GM23338 (cell line): Measurements from ENCODE around the gene PPP6R3. TPM values are rescaled to one million over a fixed set of nuclear protein-coding genes. Genes with fewer than 3 reads are reported as not detected.

Experiments
- ATAC-seq: fragments of 200-7000 bp; cut with Tn5 transposase; 3 replicates; pipeline ENCODE4 v1.9.1; 2020
- DNase-seq: peaks from one replicate; pipeline ENCODE4 v3.0.0-alpha.2; 2015; ENCODE audit warnings: low spot score
- H2AFZ ChIP-seq: fragments of 200-600 bp; sonication (generic); 2 replicates; pipeline ENCODE4 v1.8.0; 2016; ENCODE audit warnings: antibody characterized with exemption, mild to moderate bottlenecking, moderate library complexity
- H3F3A ChIP-seq: fragments of 200-600 bp; sonication (generic); replicated peaks from 2 replicates; pipeline ENCODE4 v1.8.0; 2017; ENCODE audit warnings: antibody characterized with exemption, mixed run types, low read depth
- H3K27ac ChIP-seq: fragments of 200-600 bp; sonication (generic); 2 replicates; pipeline ENCODE4 v1.6.1; 2016; ENCODE audit warnings: low read depth
- H3K27me3 ChIP-seq: fragments of 200-600 bp; sonication (generic); 2 replicates; pipeline ENCODE4 v1.8.0; 2016; ENCODE audit warnings: mild to moderate bottlenecking, mixed run types, moderate library complexity; ENCODE audit not compliant: insufficient read depth
- H3K36me3 ChIP-seq: fragments of 200-600 bp; sonication (generic); 2 replicates; pipeline ENCODE4 v1.8.0; 2016; ENCODE audit warnings: mild to moderate bottlenecking; ENCODE audit not compliant: insufficient read depth
- H3K4me1 ChIP-seq: fragments of 200-600 bp; sonication (generic); 2 replicates; pipeline ENCODE4 v1.8.0; 2016; ENCODE audit warnings: mild to moderate bottlenecking, moderate library complexity; ENCODE audit not compliant: insufficient read depth
- H3K4me2 ChIP-seq: fragments of 200-600 bp; sonication (generic); 2 replicates; pipeline ENCODE4 v1.7.1; 2017; ENCODE audit warnings: mixed run types
- H3K4me3 ChIP-seq: fragments of 200-600 bp; sonication (generic); 2 replicates; pipeline ENCODE4 v1.6.1; 2016; ENCODE audit warnings: mixed run types
- H3K79me2 ChIP-seq: fragments of 200-600 bp; sonication (generic); replicated peaks from 2 replicates; pipeline ENCODE4 v1.8.0; 2017; ENCODE audit warnings: mild to moderate bottlenecking; ENCODE audit not compliant: insufficient read depth
- H3K9me2 ChIP-seq: fragments of 200-600 bp; sonication (generic); 2 replicates; pipeline ENCODE4 v1.8.0; 2017; ENCODE audit not compliant: insufficient read depth
- H4K20me1 ChIP-seq: fragments of 200-600 bp; sonication (generic); replicated peaks from 2 replicates; pipeline ENCODE4 v1.8.0; 2017; ENCODE audit warnings: mild to moderate bottlenecking; ENCODE audit not compliant: insufficient read depth
- H3K27ac Mint-ChIP-seq: 2 replicates; pipeline ENCODE4 v1.8.0; 2020; ENCODE audit warnings: inconsistent platforms, mild to moderate bottlenecking, moderate library complexity, mixed read lengths
- H3K27me3 Mint-ChIP-seq: 3 replicates; pipeline ENCODE4 v1.8.0; 2022; ENCODE audit warnings: low read depth, mild to moderate bottlenecking, moderate library complexity, mixed read lengths, inconsistent platforms; ENCODE audit not compliant: insufficient read depth, poor library complexity
- H3K36me3 Mint-ChIP-seq: 3 replicates; pipeline ENCODE4 v1.8.0; 2021; ENCODE audit warnings: low read depth, mild to moderate bottlenecking, inconsistent platforms, moderate library complexity, mixed read lengths
- H3K4me1 Mint-ChIP-seq: 3 replicates; pipeline ENCODE4 v1.8.0; 2020; ENCODE audit warnings: mild to moderate bottlenecking, inconsistent platforms, mixed read lengths
- H3K4me3 Mint-ChIP-seq: 3 replicates; pipeline ENCODE4 v1.8.0; 2021; ENCODE audit warnings: moderate library complexity, mild to moderate bottlenecking, inconsistent platforms, mixed read lengths
- H3K9me3 Mint-ChIP-seq: 3 replicates; pipeline ENCODE4 v1.8.0; 2020; ENCODE audit warnings: moderate library complexity, mild to moderate bottlenecking, inconsistent platforms, mixed read lengths
- CREB1 ChIP-seq: fragments of 250-450 bp; sonication (Bioruptor Pico); IDR thresholded peaks from 2 replicates; pipeline ENCODE4 v1.5.0; 2020; ENCODE audit warnings: low read depth, mild to moderate bottlenecking, moderate library complexity
- CTCF ChIP-seq, 2 experiments: fragments of 200-600 bp in 1 of 2; sonication (generic) in 1 of 2; conservative IDR thresholded peaks; 2 replicates each; pipeline versions ENCODE4 v1.5.1 to v1.6.1; 2016 to 2017; ENCODE audit warnings: antibody characterized with exemption in 2 of 2, low read depth in 2 of 2, mild to moderate bottlenecking in 2 of 2, moderate library complexity in 1 of 2
- EZH2 ChIP-seq: fragments of 200-600 bp; sonication (generic); IDR thresholded peaks from one replicate; pipeline ENCODE4 v1.8.0; 2017; ENCODE audit warnings: antibody characterized with exemption, mild to moderate bottlenecking, low read depth; ENCODE audit not compliant: unreplicated experiment
- EZH2phosphoT487 ChIP-seq: fragments of 200-600 bp; sonication (generic); IDR thresholded peaks from one replicate; pipeline ENCODE4 v1.8.1; 2018; ENCODE audit warnings: antibody characterized with exemption; ENCODE audit not compliant: unreplicated experiment
- JUNB ChIP-seq: IDR thresholded peaks from one replicate; pipeline ENCODE4 v1.6.1; 2016; ENCODE audit warnings: antibody characterized with exemption; ENCODE audit not compliant: unreplicated experiment
- NANOG ChIP-seq: IDR thresholded peaks from 2 replicates; pipeline ENCODE4 v1.6.1; 2016; ENCODE audit warnings: antibody characterized with exemption, borderline replicate concordance
- POLR2AphosphoS5 ChIP-seq: IDR thresholded peaks from 2 replicates; pipeline ENCODE4 v1.6.1; 2016; ENCODE audit warnings: antibody characterized with exemption, low read depth
- STAT1 ChIP-seq: IDR thresholded peaks from one replicate; pipeline ENCODE4 v1.6.1; 2016; ENCODE audit warnings: antibody characterized with exemption; ENCODE audit not compliant: unreplicated experiment
- ZNF114 ChIP-seq: fragments of 250-450 bp; sonication (Bioruptor Pico); IDR thresholded peaks from 2 replicates; pipeline ENCODE4 v1.5.0; 2020; ENCODE audit warnings: mild to moderate bottlenecking, moderate library complexity
- ZNF331 ChIP-seq: fragments of 250-450 bp; sonication (Bioruptor Pico); IDR thresholded peaks from 2 replicates; pipeline ENCODE4 v1.5.0; 2020; ENCODE audit warnings: low read depth, mild to moderate bottlenecking, moderate library complexity
- ZNF462 ChIP-seq: fragments of 250-450 bp; sonication (Bioruptor Pico); IDR thresholded peaks from 2 replicates; pipeline ENCODE4 v1.5.0; 2020; ENCODE audit warnings: mild to moderate bottlenecking, moderate library complexity
- polyA plus RNA-seq: library from polyadenylated mRNA; unstranded; fragments of >200 nt; fragmentation: Nextera tagmentation; extraction: Ambion mirVana; gene quantifications from 2 replicates; pipeline ENCODE4 v1.2.1, GENCODE V29; 2016
- total RNA-seq: library from RNA; depleted of rRNA; stranded (reverse); fragments of >200 nt; shearing (Covaris generic); gene quantifications from 2 replicates; pipeline ENCODE4 v1.2.3, GENCODE V29; 2014
- TF ChIP-seq, protein P1 (sequence below): IDR thresholded peaks from one replicate; pipeline ENCODE4 v1.6.1; 2018; ENCODE audit warnings: antibody characterized with exemption; ENCODE audit not compliant: unreplicated experiment
- TF ChIP-seq, protein P2 (sequence below): IDR thresholded peaks from 2 replicates; pipeline ENCODE4 v1.6.1; 2016; ENCODE audit warnings: antibody characterized with exemption

PPP6R3 gene
- total and polyA plus RNA-seq, 2 experiments from 2014 or later: 170 to 268 TPM

- Mint-ChIP-seq H3K36me3 (no peaks in the 10 kb centered on the region), H3K27me3 (peaks cover 9% of the 10 kb centered on the region), H3K27ac (no peak overlapping the region), H3K4me3 (no peak overlapping the region), H3K9me3 (no peaks in the 10 kb centered on the region), H3K4me1 (peaks cover 43% of the 10 kb centered on the region)
- Histone ChIP-seq H3K4me1 (peaks cover 25% of the 10 kb centered on the region), H3F3A (no peaks in the 10 kb centered on the region), H3K79me2 (peaks cover 100% of the 10 kb centered on the region), H3K27ac (no peak overlapping the region; the same call in 1 of the 2 replicates), H3K36me3 (no peaks in the 10 kb centered on the region), H4K20me1 (peaks cover 94% of the 10 kb centered on the region), H2AFZ (no peak overlapping the region), H3K4me3 (no peak overlapping the region), H3K4me2 (no peak overlapping the region), H3K27me3 (no peaks in the 10 kb centered on the region), H3K9me2 (no peaks in the 10 kb centered on the region)
- no peak for DNase-seq
- no peak for ATAC-seq
- TF ChIP-seq ZNF114 (CRISPR knock-in tag): no peak
- TF ChIP-seq, protein P1, sequence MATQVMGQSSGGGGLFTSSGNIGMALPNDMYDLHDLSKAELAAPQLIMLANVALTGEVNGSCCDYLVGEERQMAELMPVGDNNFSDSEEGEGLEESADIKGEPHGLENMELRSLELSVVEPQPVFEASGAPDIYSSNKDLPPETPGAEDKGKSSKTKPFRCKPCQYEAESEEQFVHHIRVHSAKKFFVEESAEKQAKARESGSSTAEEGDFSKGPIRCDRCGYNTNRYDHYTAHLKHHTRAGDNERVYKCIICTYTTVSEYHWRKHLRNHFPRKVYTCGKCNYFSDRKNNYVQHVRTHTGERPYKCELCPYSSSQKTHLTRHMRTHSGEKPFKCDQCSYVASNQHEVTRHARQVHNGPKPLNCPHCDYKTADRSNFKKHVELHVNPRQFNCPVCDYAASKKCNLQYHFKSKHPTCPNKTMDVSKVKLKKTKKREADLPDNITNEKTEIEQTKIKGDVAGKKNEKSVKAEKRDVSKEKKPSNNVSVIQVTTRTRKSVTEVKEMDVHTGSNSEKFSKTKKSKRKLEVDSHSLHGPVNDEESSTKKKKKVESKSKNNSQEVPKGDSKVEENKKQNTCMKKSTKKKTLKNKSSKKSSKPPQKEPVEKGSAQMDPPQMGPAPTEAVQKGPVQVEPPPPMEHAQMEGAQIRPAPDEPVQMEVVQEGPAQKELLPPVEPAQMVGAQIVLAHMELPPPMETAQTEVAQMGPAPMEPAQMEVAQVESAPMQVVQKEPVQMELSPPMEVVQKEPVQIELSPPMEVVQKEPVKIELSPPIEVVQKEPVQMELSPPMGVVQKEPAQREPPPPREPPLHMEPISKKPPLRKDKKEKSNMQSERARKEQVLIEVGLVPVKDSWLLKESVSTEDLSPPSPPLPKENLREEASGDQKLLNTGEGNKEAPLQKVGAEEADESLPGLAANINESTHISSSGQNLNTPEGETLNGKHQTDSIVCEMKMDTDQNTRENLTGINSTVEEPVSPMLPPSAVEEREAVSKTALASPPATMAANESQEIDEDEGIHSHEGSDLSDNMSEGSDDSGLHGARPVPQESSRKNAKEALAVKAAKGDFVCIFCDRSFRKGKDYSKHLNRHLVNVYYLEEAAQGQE: no peak
- TF ChIP-seq, protein P2, sequence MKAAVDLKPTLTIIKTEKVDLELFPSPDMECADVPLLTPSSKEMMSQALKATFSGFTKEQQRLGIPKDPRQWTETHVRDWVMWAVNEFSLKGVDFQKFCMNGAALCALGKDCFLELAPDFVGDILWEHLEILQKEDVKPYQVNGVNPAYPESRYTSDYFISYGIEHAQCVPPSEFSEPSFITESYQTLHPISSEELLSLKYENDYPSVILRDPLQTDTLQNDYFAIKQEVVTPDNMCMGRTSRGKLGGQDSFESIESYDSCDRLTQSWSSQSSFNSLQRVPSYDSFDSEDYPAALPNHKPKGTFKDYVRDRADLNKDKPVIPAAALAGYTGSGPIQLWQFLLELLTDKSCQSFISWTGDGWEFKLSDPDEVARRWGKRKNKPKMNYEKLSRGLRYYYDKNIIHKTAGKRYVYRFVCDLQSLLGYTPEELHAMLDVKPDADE: no peak
- no peak for TF ChIP-seq ZNF462 (CRISPR knock-in tag)
- no peak for TF ChIP-seq POLR2AphosphoS5
- TF ChIP-seq ZNF331 (CRISPR knock-in tag): no peak
- TF ChIP-seq NANOG: no peak
- no peak for TF ChIP-seq EZH2phosphoT487
- TF ChIP-seq JUNB: no peak
- TF ChIP-seq EZH2: no peak
- TF ChIP-seq STAT1: no peak
- TF ChIP-seq CREB1 (CRISPR knock-in tag): no peak
- no peak for TF ChIP-seq CTCF (conservative IDR thresholded peaks at IDR 0.05; ENCODE audit: low read depth in 2 of 2)
These were observed 43.2 kb downstream of the PPP6R3 start for GRCh38 chr11:68503792-68504191.
